ENCODE results near the gene FOXM1. TPM values are rescaled to one million over a fixed set of nuclear protein-coding genes. Genes with fewer than 3 reads are reported as not detected.

FOXM1 gene
- total RNA-seq, 1 experiment from 2014 or later = 15.4 TPM

GRCh38 chr12:2857576-2857975, 19.4 kb downstream of the FOXM1 start:
- peak; percentile 39 for DNase-seq
- no peaks in the 10 kb centered on the region for H3K9me2 ChIP-seq (replicated peaks; ENCODE audit: insufficient read depth, low read length)
- no peaks in the 10 kb centered on the region for H3K27me3 ChIP-seq (ENCODE audit: low read length)
- no peaks in the 10 kb centered on the region for H4K20me1 ChIP-seq (ENCODE audit: insufficient read depth, low read depth, low read length)
- H2AFZ ChIP-seq (ENCODE audit: low read length) = no peak overlapping the region
- peaks cover 22% of the 10 kb centered on the region for H3K4me1 ChIP-seq (ENCODE audit: low read length)
- H3K4me2 ChIP-seq (ENCODE audit: low read depth, low read length, poor library complexity, severe bottlenecking) = no peak overlapping the region
- H3K79me2 ChIP-seq (ENCODE audit: low read length) = no peaks in the 10 kb centered on the region
- no peaks in the 10 kb centered on the region for H3K9me3 ChIP-seq (ENCODE audit: low read length)
- no peak overlapping the region for H3K4me3 ChIP-seq (ENCODE audit: low read length)
- H3K27ac ChIP-seq (ENCODE audit: low read length) = peak overlapping the region; percentile 49
- H3K36me3 ChIP-seq (ENCODE audit: insufficient read depth, low read length) = peaks cover 14% of the 10 kb centered on the region; the same call in 1 of the 2 replicates
- H3K9ac ChIP-seq (ENCODE audit: low read length) = no peak overlapping the region

- Histone ChIP-seq H3K9ac (ENCODE audit: low read length) (peak within 1 kb of the TSS; percentile 32; the same call in 1 of the 2 replicates), H3K4me2 (ENCODE audit: low read depth, low read length, poor library complexity, severe bottlenecking) (no peak within 1 kb of the TSS), H3K4me1 (ENCODE audit: low read length) (peaks cover 22% of the 10 kb centered on the region), H3K4me3 (ENCODE audit: low read length) (no peak within 1 kb of the TSS), H3K27ac (ENCODE audit: low read length) (peak within 1 kb of the TSS; percentile 49), H4K20me1 (ENCODE audit: insufficient read depth, low read depth, low read length) (no peaks in the 10 kb centered on the region), H3K27me3 (ENCODE audit: low read length) (no peaks in the 10 kb centered on the region), H3K9me2 (replicated peaks; ENCODE audit: insufficient read depth, low read length) (no peaks in the 10 kb centered on the region), H3K79me2 (ENCODE audit: low read length) (no peaks in the 10 kb centered on the region), H2AFZ (ENCODE audit: low read length) (no peak within 1 kb of the TSS), H3K9me3 (ENCODE audit: low read length) (no peaks in the 10 kb centered on the region), H3K36me3 (ENCODE audit: insufficient read depth, low read length) (peaks cover 14% of the 10 kb centered on the region; the same call in 1 of the 2 replicates)
- DNase-seq = peak; percentile 70
Measured at GRCh38 chr12:2857021-2857431, 19.9 kb downstream of the FOXM1 start, which contains the start of gene TEX52. Gene TEX52 (minus strand): TSS chr12:2857039. CDS start chr12:2857026, 13 bp downstream.

GRCh38 chr12:2856051-2856450, 20.9 kb downstream of the FOXM1 start:
- Histone ChIP-seq H3K36me3 (ENCODE audit: insufficient read depth, low read length) (peaks cover 14% of the 10 kb centered on the region; the same call in 1 of the 2 replicates), H3K27me3 (ENCODE audit: low read length) (no peaks in the 10 kb centered on the region), H3K79me2 (ENCODE audit: low read length) (no peaks in the 10 kb centered on the region), H3K9ac (ENCODE audit: low read length) (no peak overlapping the region), H3K9me3 (ENCODE audit: low read length) (no peaks in the 10 kb centered on the region), H4K20me1 (ENCODE audit: insufficient read depth, low read depth, low read length) (no peaks in the 10 kb centered on the region), H2AFZ (ENCODE audit: low read length) (no peak overlapping the region), H3K4me1 (ENCODE audit: low read length) (peaks cover 22% of the 10 kb centered on the region), H3K4me3 (ENCODE audit: low read length) (no peak overlapping the region), H3K27ac (ENCODE audit: low read length) (no peak overlapping the region), H3K9me2 (replicated peaks; ENCODE audit: insufficient read depth, low read length) (no peaks in the 10 kb centered on the region), H3K4me2 (ENCODE audit: low read depth, low read length, poor library complexity, severe bottlenecking) (no peak overlapping the region)
- DNase-seq = peak; percentile 48

- Histone ChIP-seq H3K36me3 (ENCODE audit: insufficient read depth, low read length) (peaks cover 14% of the 10 kb centered on the region; the same call in 1 of the 2 replicates), H3K79me2 (ENCODE audit: low read length) (no peaks in the 10 kb centered on the region), H3K4me3 (ENCODE audit: low read length) (no peak overlapping the region), H3K4me2 (ENCODE audit: low read depth, low read length, poor library complexity, severe bottlenecking) (no peak overlapping the region), H3K9me2 (replicated peaks; ENCODE audit: insufficient read depth, low read length) (no peaks in the 10 kb centered on the region), H2AFZ (ENCODE audit: low read length) (no peak overlapping the region), H3K9ac (ENCODE audit: low read length) (no peak overlapping the region), H3K27ac (ENCODE audit: low read length) (no peak overlapping the region), H3K9me3 (ENCODE audit: low read length) (no peaks in the 10 kb centered on the region), H3K4me1 (ENCODE audit: low read length) (peaks cover 22% of the 10 kb centered on the region), H3K27me3 (ENCODE audit: low read length) (no peaks in the 10 kb centered on the region), H4K20me1 (ENCODE audit: insufficient read depth, low read depth, low read length) (no peaks in the 10 kb centered on the region)
- no peak for DNase-seq
Measured at GRCh38 chr12:2855546-2855945, 21.4 kb downstream of the FOXM1 start.

GRCh38 chr12:2854669-2855453, 22.1 kb downstream of the FOXM1 start:
- Histone ChIP-seq H3K79me2 (ENCODE audit: low read length) (no peaks in the 10 kb centered on the region), H4K20me1 (ENCODE audit: insufficient read depth, low read depth, low read length) (no peaks in the 10 kb centered on the region), H3K9ac (ENCODE audit: low read length) (no peak overlapping the region), H3K4me1 (ENCODE audit: low read length) (peaks cover 22% of the 10 kb centered on the region), H3K36me3 (ENCODE audit: insufficient read depth, low read length) (peaks cover 14% of the 10 kb centered on the region; the same call in 1 of the 2 replicates), H3K4me3 (ENCODE audit: low read length) (no peak overlapping the region), H3K4me2 (ENCODE audit: low read depth, low read length, poor library complexity, severe bottlenecking) (no peak overlapping the region), H3K27me3 (ENCODE audit: low read length) (no peaks in the 10 kb centered on the region), H3K27ac (ENCODE audit: low read length) (no peak overlapping the region), H2AFZ (ENCODE audit: low read length) (no peak overlapping the region), H3K9me3 (ENCODE audit: low read length) (no peaks in the 10 kb centered on the region), H3K9me2 (replicated peaks; ENCODE audit: insufficient read depth, low read length) (no peaks in the 10 kb centered on the region)
- no peak for DNase-seq

GRCh38 chr12:2853626-2854025, 23.3 kb downstream of the FOXM1 start:
- no peak overlapping the region for H3K4me3 ChIP-seq (ENCODE audit: low read length)
- H3K4me1 ChIP-seq (ENCODE audit: low read length) = peaks cover 21% of the 10 kb centered on the region
- H3K9me2 ChIP-seq (replicated peaks; ENCODE audit: insufficient read depth, low read length) = no peaks in the 10 kb centered on the region
- H3K9ac ChIP-seq (ENCODE audit: low read length) = no peak overlapping the region
- no peaks in the 10 kb centered on the region for H4K20me1 ChIP-seq (ENCODE audit: insufficient read depth, low read depth, low read length)
- DNase-seq = peak; percentile 58
- H3K27ac ChIP-seq (ENCODE audit: low read length) = no peak overlapping the region
- H2AFZ ChIP-seq (ENCODE audit: low read length) = no peak overlapping the region
- no peaks in the 10 kb centered on the region for H3K27me3 ChIP-seq (ENCODE audit: low read length)
- no peaks in the 10 kb centered on the region for H3K9me3 ChIP-seq (ENCODE audit: low read length)
- no peaks in the 10 kb centered on the region for H3K79me2 ChIP-seq (ENCODE audit: low read length)
- peaks cover 1% of the 10 kb centered on the region; the same call in 1 of the 2 replicates for H3K36me3 ChIP-seq (ENCODE audit: insufficient read depth, low read length)
- no peak overlapping the region for H3K4me2 ChIP-seq (ENCODE audit: low read depth, low read length, poor library complexity, severe bottlenecking)

- Histone ChIP-seq H3K4me1 (ENCODE audit: low read length) (peaks cover 10% of the 10 kb centered on the region), H4K20me1 (ENCODE audit: insufficient read depth, low read depth, low read length) (no peaks in the 10 kb centered on the region), H3K4me2 (ENCODE audit: low read depth, low read length, poor library complexity, severe bottlenecking) (no peak overlapping the region), H3K9me2 (replicated peaks; ENCODE audit: insufficient read depth, low read length) (no peaks in the 10 kb centered on the region), H3K79me2 (ENCODE audit: low read length) (no peaks in the 10 kb centered on the region), H3K36me3 (ENCODE audit: insufficient read depth, low read length) (no peaks in the 10 kb centered on the region), H3K9ac (ENCODE audit: low read length) (no peak overlapping the region), H3K27ac (ENCODE audit: low read length) (no peak overlapping the region), H3K4me3 (ENCODE audit: low read length) (no peak overlapping the region), H3K27me3 (ENCODE audit: low read length) (no peaks in the 10 kb centered on the region), H2AFZ (ENCODE audit: low read length) (no peak overlapping the region), H3K9me3 (ENCODE audit: low read length) (no peaks in the 10 kb centered on the region)
- no peak for DNase-seq
Measured at GRCh38 chr12:2851931-2852330, 25.0 kb downstream of the FOXM1 start.

GRCh38 chr12:2845280-2845679, 31.7 kb downstream of the FOXM1 start:
- no peaks in the 10 kb centered on the region for H3K4me1 ChIP-seq (ENCODE audit: low read length)
- no peak overlapping the region for H3K27ac ChIP-seq (ENCODE audit: low read length)
- no peaks in the 10 kb centered on the region for H3K79me2 ChIP-seq (ENCODE audit: low read length)
- no peaks in the 10 kb centered on the region for H3K27me3 ChIP-seq (ENCODE audit: low read length)
- no peak overlapping the region for H3K4me2 ChIP-seq (ENCODE audit: low read depth, low read length, poor library complexity, severe bottlenecking)
- no peaks in the 10 kb centered on the region for H3K9me3 ChIP-seq (ENCODE audit: low read length)
- H3K9me2 ChIP-seq (replicated peaks; ENCODE audit: insufficient read depth, low read length) = no peaks in the 10 kb centered on the region
- H3K36me3 ChIP-seq (ENCODE audit: insufficient read depth, low read length) = peaks cover 5% of the 10 kb centered on the region; the same call in 1 of the 2 replicates
- H3K4me3 ChIP-seq (ENCODE audit: low read length) = no peak overlapping the region
- H2AFZ ChIP-seq (ENCODE audit: low read length) = no peak overlapping the region
- DNase-seq = no peak
- no peak overlapping the region for H3K9ac ChIP-seq (ENCODE audit: low read length)
- H4K20me1 ChIP-seq (ENCODE audit: insufficient read depth, low read depth, low read length) = no peaks in the 10 kb centered on the region

All from Karpas-422 (cell line).